AG04450 (cell line): ENCODE results near the gene SHISA5. TPM values are rescaled to one million over a fixed set of nuclear protein-coding genes. Genes with fewer than 3 reads are reported as not detected.
A peak's percentile ranks its signal among the peaks of the same experiment; 100 is the strongest.

ENCODE experiments used
- CTCF ChIA-PET: fragments of 300-600, 350-600 bp; formaldehyde crosslinking; extraction: SDS; loops from one replicate; lab custom pipeline; 2022; ENCODE audit warnings: antibody characterized with exemption, inconsistent platforms; lab: Charles Lee
- POLR2A ChIA-PET: fragments of 350-600 bp; formaldehyde crosslinking; extraction: SDS; loops from one replicate; lab custom pipeline; 2021; ENCODE audit warnings: antibody characterized with exemption, inconsistent platforms; lab: Yijun Ruan, JAX
- DNase-seq: peaks from one replicate; pipeline ENCODE4 v3.0.0-alpha.2; 2011; ENCODE audit warnings: low read depth, low spot score
- H3K27ac ChIP-seq: one replicate; pipeline ENCODE4 v1.5.1; 2012; ENCODE audit warnings: low read depth, low read length, control low read depth
- H3K27me3 ChIP-seq: one replicate; pipeline ENCODE4 v1.6.0; 2012; ENCODE audit warnings: low read length; ENCODE audit not compliant: control insufficient read depth, insufficient read depth
- H3K4me3 ChIP-seq: 2 replicates; pipeline ENCODE4 v1.5.1; 2011; ENCODE audit warnings: mild to moderate bottlenecking, low read depth, low read length, control low read depth
- H3K9me3 ChIP-seq: 2 replicates; pipeline ENCODE4 v1.5.1; 2012; ENCODE audit warnings: low read length; ENCODE audit not compliant: control insufficient read depth, insufficient read depth
- CTCF ChIP-seq: IDR thresholded peaks from 2 replicates; pipeline ENCODE4 v1.5.1; 2011; ENCODE audit warnings: low read depth, low read length, control low read depth, inconsistent platforms
- polyA plus RNA-seq: library from polyadenylated mRNA; depleted of rRNA; stranded (reverse); fragments of >200 nt; gene quantifications from 2 replicates; pipeline ENCODE4 v1.2.3, GENCODE V29; 2011

SHISA5 gene
- polyA plus RNA-seq, 1 experiment: 124 TPM

GRCh38 chr3:48446043-48446424 is 57.9 kb downstream of the SHISA5 start:
- no peak for TF ChIP-seq CTCF
- ChIA-PET CTCF (interaction anchor here (0.6 to 5.5 kb wide), 3 partner anchors 10 to 161 kb away, joined by 3 to 68 read pairs (median 6); no protein-coding TSS in a partner anchor), POLR2A (interaction anchor here (0.6 to 1.6 kb wide), 10 partner anchors 10 to 910 kb away, joined by 3 to 8 read pairs (median 4); partner anchors contain the start of gene NME6)
- no peak for DNase-seq
- H3K4me3 ChIP-seq: peak overlapping the region; percentile 95
- H3K27ac ChIP-seq: peak overlapping the region; percentile 31
- H3K9me3 ChIP-seq: no peaks in the 10 kb centered on the region; the same call in 1 of the 2 replicates
- no peaks in the 10 kb centered on the region for H3K27me3 ChIP-seq

- peak overlapping the region; percentile 95 for H3K4me3 ChIP-seq
- ChIA-PET CTCF (interaction anchor here (5.5 kb wide), 1 partner anchor 10 kb away, joined by 68 read pairs; no protein-coding TSS in a partner anchor), POLR2A (interaction anchor here (0.5 to 1.6 kb wide), 3 partner anchors 12 to 1219 kb away, joined by 3 to 5 read pairs (median 4); partner anchors contain the start of gene NME6)
- H3K9me3 ChIP-seq: no peaks in the 10 kb centered on the region; the same call in 1 of the 2 replicates
- H3K27me3 ChIP-seq: no peaks in the 10 kb centered on the region
- no peak for TF ChIP-seq CTCF
- H3K27ac ChIP-seq: no peak overlapping the region
- no peak for DNase-seq
Observed at GRCh38 chr3:48445277-48445882, 58.6 kb downstream of the SHISA5 start.

- H3K9me3 ChIP-seq: no peaks in the 10 kb centered on the region; the same call in 1 of the 2 replicates
- TF ChIP-seq CTCF: no peak
- no peak for DNase-seq
- H3K4me3 ChIP-seq: peak overlapping the region; percentile 32; the same call in 1 of the 2 replicates
- no peaks in the 10 kb centered on the region for H3K27me3 ChIP-seq
- no peak overlapping the region for H3K27ac ChIP-seq
- ChIA-PET CTCF (interaction anchor here (0.6 to 2.9 kb wide), 3 partner anchors 41 to 107 kb away, joined by 3 to 9 read pairs (median 3); no protein-coding TSS in a partner anchor), POLR2A (no interaction called here)
Observed at GRCh38 chr3:48441940-48442339, 62.0 kb downstream of the SHISA5 start.

- TF ChIP-seq CTCF: no peak
- Histone ChIP-seq H3K4me3 (peak overlapping the region; percentile 91), H3K27me3 (no peaks in the 10 kb centered on the region), H3K9me3 (no peaks in the 10 kb centered on the region; the same call in 1 of the 2 replicates), H3K27ac (peak overlapping the region; percentile 65)
- CTCF ChIA-PET: interaction anchor here (1.2 to 2.9 kb wide), 3 partner anchors 10 to 246 kb away, joined by 3 to 10 read pairs (median 9); no protein-coding TSS in a partner anchor
- POLR2A ChIA-PET: interaction anchor here (0.6 to 0.7 kb wide), 3 partner anchors 12 to 63 kb away, joined by 3 to 8 read pairs (median 3); no protein-coding TSS in a partner anchor
- DNase-seq: no peak
Observed at GRCh38 chr3:48440590-48440958, 63.4 kb downstream of the SHISA5 start.
